Activated CD8-positive, alpha-beta memory T cell treated with anti-CD3 and anti-CD28 coated beads, Interleukin-2, amount 10 ng/mL, durations not matched to agents 7 days and 5 days (primary cell): ENCODE results near the gene HDAC8. TPM values are rescaled to one million over a fixed set of nuclear protein-coding genes. Genes with fewer than 3 reads are reported as not detected.

Experiments
- ATAC-seq: fragments of 150-1000 bp; cut with Tn5 transposase; one replicate; pipeline ENCODE4 v1.10.0; 2021; ENCODE audit warnings: moderate library complexity
- CTCF ChIA-PET: fragments of 350-600 bp; sonication (Branson Sonifier 250); formaldehyde crosslinking; loops from one replicate; lab custom pipeline; 2021; ENCODE audit warnings: antibody characterized with exemption; lab: Charles Lee
- DNase-seq: peaks from one replicate; pipeline ENCODE4 v3.0.0-alpha.2; 2020
- H3K27ac Mint-ChIP-seq: one replicate; pipeline ENCODE4 v1.8.0; 2021; ENCODE audit warnings: mild to moderate bottlenecking, mixed read lengths
- H3K27me3 Mint-ChIP-seq: one replicate; pipeline ENCODE4 v1.8.0; 2021; ENCODE audit warnings: mixed read lengths
- H3K36me3 Mint-ChIP-seq: one replicate; pipeline ENCODE4 v1.8.0; 2021; ENCODE audit warnings: mild to moderate bottlenecking, mixed read lengths
- H3K4me1 Mint-ChIP-seq: one replicate; pipeline ENCODE4 v1.8.0; 2021; ENCODE audit warnings: mixed read lengths
- H3K4me3 Mint-ChIP-seq: one replicate; pipeline ENCODE4 v1.8.0; 2021; ENCODE audit warnings: mild to moderate bottlenecking, moderate library complexity, mixed read lengths
- H3K9me3 Mint-ChIP-seq: one replicate; pipeline ENCODE4 v1.8.0; 2022; ENCODE audit warnings: low read depth, mixed read lengths
- total RNA-seq, 2 experiments: library from RNA; stranded (reverse); gene quantifications; one replicate each; pipeline ENCODE4 v1.2.3, GENCODE V29; 2021

HDAC8 gene
- total RNA-seq, 2 experiments from 2014 or later, result 29.0 to 31.6 TPM

DNA sequence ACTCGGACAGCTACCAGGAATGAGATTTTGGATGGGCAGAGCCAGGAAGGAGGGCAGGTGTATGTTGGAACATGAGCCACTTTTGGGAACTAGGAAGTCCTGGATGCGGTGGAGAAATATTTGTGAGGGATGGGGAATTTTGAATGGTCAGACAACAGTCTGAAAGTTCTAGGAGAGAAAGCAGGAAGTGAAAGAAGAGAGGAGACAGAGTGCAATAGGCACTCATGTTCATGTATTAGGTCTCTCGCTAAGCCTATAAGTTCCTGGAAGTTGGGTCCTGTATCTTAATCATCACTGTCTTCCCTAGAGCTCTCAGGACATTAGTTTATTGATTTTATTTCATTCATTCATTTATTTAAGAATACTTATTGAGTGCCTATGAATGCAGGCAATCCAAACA, 201.2 kb downstream of the HDAC8 start:
- CTCF ChIA-PET, result no interaction called here
- Mint-ChIP-seq H3K9me3 (no peaks in the 10 kb centered on the region), H3K27ac (no peak overlapping the region), H3K4me1 (no peaks in the 10 kb centered on the region), H3K4me3 (no peak overlapping the region), H3K36me3 (no peaks in the 10 kb centered on the region), H3K27me3 (no peaks in the 10 kb centered on the region)
- DNase-seq (no peak), ATAC-seq (no peak)

DNA sequence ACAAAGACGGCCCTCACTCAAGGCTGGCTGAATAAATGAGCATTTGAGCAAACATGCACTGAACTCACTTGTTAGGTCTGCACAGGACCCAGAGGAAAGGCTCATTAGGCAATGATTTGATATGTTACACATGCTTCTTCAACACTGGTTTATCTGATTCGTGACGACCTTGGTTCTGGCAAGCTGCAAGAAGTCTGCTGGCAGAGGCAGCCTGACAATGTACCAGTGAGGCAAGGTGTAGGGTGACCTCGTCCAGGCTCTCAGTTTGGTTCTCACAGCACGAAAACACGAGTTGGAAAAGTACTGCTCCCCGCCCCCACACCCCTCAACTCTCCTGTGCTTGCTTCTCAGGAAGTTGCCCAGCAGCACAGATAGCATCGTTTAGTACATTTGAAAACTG, 203.8 kb downstream of the HDAC8 start:
- no peak for DNase-seq
- ATAC-seq, result no peak
- Mint-ChIP-seq H3K36me3 (no peaks in the 10 kb centered on the region), H3K4me3 (no peak overlapping the region), H3K9me3 (no peaks in the 10 kb centered on the region), H3K27ac (no peak overlapping the region), H3K27me3 (no peaks in the 10 kb centered on the region), H3K4me1 (no peaks in the 10 kb centered on the region)
- CTCF ChIA-PET, result no interaction called here

DNA sequence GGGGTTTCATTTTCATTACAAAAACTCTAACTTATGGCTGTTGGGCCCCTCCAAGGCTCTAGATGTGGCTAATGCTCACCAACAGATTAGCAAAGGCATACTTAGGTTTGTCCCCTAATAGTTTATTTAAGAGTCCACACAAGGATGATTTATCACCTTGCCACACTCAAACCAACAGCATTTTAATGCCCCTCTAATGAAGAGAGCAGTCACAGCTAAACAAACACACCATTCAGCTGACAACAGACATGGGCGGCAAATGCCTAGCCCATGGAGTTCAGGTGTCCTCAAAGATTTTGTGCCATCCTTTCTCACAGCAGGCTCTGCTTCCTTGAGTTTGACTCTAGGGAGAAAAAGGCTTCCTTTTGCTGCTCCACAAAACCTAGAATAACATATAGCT, 205.1 kb downstream of the HDAC8 start:
- no peak overlapping the region for H3K4me3 Mint-ChIP-seq
- no peaks in the 10 kb centered on the region for H3K27me3 Mint-ChIP-seq
- ATAC-seq (no peak), DNase-seq (no peak)
- H3K4me1 Mint-ChIP-seq, result no peaks in the 10 kb centered on the region
- H3K27ac Mint-ChIP-seq, result no peak overlapping the region
- CTCF ChIA-PET, result no interaction called here
- no peaks in the 10 kb centered on the region for H3K9me3 Mint-ChIP-seq
- H3K36me3 Mint-ChIP-seq, result no peaks in the 10 kb centered on the region

DNA sequence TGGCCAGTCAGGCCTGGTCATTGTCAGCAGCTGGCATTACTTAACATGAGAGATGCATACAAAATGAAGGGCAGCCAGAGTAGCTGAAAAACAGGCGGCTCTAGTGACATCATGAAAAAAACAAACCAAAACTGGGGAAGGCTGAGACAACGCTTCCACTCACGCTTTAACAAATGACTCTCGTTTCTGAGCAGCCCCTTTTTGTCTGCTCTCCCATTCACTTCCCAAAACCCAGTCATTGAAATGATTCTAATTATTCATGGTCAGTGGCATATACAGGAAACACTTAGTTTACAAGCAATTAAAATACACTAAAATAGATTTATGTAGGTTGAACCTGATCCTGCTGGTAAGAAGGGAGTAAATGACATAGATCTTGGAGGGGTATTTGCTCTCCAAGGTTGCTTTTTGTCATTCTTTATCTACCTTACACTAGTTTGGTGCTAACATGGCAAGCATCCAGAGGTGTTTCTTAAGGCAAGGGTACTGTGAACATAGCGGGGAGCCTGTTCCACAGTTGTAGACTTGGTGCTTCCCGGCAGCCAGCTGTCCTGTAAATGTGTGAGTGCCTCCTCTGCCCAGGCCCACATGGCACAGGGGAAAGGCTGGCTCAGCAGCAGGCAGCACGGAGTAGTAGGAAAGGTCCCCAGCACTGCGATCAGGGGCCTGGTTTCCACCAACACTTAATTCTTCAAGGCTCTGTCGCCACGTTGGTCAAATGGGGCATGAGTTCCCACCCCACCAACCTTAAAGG, 205.8 kb downstream of the HDAC8 start:
- H3K4me1 Mint-ChIP-seq, result no peaks in the 10 kb centered on the region
- H3K27ac Mint-ChIP-seq, result no peak overlapping the region
- ATAC-seq, result no peak
- no peak for DNase-seq
- H3K4me3 Mint-ChIP-seq, result no peak overlapping the region
- no peaks in the 10 kb centered on the region for H3K36me3 Mint-ChIP-seq
- H3K27me3 Mint-ChIP-seq, result no peaks in the 10 kb centered on the region
- no peaks in the 10 kb centered on the region for H3K9me3 Mint-ChIP-seq
- CTCF ChIA-PET, result interaction anchor here (0.5 kb wide), 1 partner anchor 17 kb away, joined by 3 read pairs; no protein-coding TSS in a partner anchor

DNA sequence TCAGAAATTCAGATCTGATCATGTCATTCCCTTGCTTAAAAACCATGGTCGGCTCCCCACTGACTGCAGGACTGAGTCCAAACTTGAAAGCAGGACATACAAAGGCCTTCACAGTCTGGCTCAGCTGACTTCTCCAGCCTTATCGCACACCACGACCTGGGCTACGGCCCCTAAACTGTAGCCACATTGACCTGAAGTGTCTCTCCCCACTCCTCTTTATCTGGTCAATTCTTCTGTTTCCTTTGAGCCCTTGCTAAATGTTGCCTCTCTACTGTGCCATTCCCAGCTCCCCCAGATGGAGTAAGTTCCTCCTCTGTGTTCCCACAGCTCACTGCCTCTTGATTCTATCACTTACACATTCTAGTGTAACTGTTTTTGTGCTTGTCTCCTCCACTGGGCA, 206.5 kb downstream of the HDAC8 start:
- Mint-ChIP-seq H3K9me3 (no peaks in the 10 kb centered on the region), H3K27ac (no peak overlapping the region), H3K4me3 (no peak overlapping the region), H3K4me1 (no peaks in the 10 kb centered on the region), H3K36me3 (no peaks in the 10 kb centered on the region), H3K27me3 (no peaks in the 10 kb centered on the region)
- CTCF ChIA-PET, result no interaction called here
- DNase-seq (no peak), ATAC-seq (no peak)

DNA sequence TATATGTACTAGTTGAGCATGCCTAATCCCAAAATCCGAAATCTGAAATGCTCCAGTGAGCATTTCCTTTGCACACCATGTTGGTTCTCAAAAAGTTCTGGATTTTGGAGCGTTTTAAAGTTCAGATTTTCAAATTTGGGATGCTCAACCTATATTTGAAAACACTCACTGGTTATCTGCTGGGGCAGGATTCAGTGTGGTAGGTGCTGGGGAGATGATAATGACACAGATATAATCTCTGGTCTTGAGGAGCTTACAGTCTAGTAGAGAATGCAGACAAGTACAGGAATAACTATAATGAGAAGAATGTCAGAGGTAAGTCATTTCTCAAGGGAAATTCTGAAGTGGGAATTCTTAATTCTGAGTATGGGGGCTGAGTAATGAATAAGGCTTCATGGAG, 207.5 kb downstream of the HDAC8 start:
- CTCF ChIA-PET, result no interaction called here
- H3K4me3 Mint-ChIP-seq, result no peak overlapping the region
- DNase-seq, result no peak
- H3K9me3 Mint-ChIP-seq, result no peaks in the 10 kb centered on the region
- H3K27ac Mint-ChIP-seq, result no peak overlapping the region
- no peaks in the 10 kb centered on the region for H3K4me1 Mint-ChIP-seq
- no peak for ATAC-seq
- H3K27me3 Mint-ChIP-seq, result no peaks in the 10 kb centered on the region
- no peaks in the 10 kb centered on the region for H3K36me3 Mint-ChIP-seq

DNA sequence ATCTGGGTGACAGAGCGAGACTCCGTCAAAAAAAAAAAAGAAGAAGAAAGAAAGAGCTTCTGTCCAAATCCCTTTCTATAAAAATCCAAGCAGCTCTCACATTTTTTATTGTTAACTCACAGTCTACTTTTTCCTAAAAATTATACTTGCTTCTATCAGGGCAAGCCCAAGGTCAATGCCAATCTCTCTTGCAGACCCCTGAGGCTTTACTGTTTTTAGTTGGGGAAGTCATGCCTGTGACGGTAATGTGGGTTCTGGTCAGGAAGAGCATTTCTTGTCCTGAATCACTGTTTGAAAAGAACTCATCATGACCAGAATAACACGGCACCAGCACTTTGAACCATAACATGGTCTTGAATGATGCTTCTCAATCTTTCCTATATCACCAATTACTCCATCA, 212.3 kb downstream of the HDAC8 start:
- Mint-ChIP-seq H3K4me3 (no peak overlapping the region), H3K36me3 (no peaks in the 10 kb centered on the region), H3K9me3 (no peaks in the 10 kb centered on the region), H3K27ac (no peak overlapping the region), H3K4me1 (no peaks in the 10 kb centered on the region), H3K27me3 (no peaks in the 10 kb centered on the region)
- no peak for ATAC-seq
- no peak for DNase-seq
- CTCF ChIA-PET, result no interaction called here

DNA sequence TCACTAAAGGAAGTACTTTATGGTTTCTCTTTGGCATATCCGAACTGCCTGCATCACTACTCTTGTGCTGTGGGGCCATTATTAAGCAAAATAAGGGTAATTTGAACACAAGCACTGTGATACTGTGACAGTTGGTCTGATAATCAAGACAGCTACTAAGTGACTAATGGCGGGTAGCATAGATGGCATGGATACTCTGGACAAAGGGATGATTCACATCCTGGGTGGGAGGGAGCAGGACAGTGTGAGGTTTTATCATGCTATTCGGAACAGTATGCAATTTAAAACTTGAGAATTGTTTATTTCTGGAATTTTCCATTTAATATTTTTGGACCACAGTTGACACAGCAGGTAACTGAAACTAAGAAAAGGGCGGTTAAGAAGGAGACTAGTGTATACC, 214.3 kb downstream of the HDAC8 start:
- no peaks in the 10 kb centered on the region for H3K36me3 Mint-ChIP-seq
- no peak overlapping the region for H3K4me3 Mint-ChIP-seq
- no peaks in the 10 kb centered on the region for H3K4me1 Mint-ChIP-seq
- no peak for DNase-seq
- CTCF ChIA-PET, result no interaction called here
- no peak for ATAC-seq
- H3K27me3 Mint-ChIP-seq, result no peaks in the 10 kb centered on the region
- H3K27ac Mint-ChIP-seq, result no peak overlapping the region
- H3K9me3 Mint-ChIP-seq, result no peaks in the 10 kb centered on the region

DNA sequence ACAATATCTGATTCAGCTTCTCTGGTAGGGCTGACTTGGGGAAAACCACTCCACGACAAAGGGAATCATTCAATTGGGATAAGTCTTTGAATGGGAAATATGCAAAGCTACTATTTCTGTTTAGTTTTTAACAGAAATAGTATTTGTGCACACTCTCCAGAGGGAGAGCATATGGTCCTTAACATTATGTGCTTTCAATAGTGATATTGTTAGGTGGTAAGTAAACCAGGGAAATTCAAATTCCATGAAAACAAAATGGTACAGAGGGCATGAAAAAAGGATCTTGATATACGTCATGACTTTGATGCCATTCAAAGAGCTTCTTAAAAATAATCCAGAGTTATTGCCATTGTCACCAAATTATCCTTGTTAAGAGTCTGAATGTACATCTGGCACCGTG, 219.9 kb downstream of the HDAC8 start:
- H3K4me3 Mint-ChIP-seq, result no peak overlapping the region
- DNase-seq, result no peak

DNA sequence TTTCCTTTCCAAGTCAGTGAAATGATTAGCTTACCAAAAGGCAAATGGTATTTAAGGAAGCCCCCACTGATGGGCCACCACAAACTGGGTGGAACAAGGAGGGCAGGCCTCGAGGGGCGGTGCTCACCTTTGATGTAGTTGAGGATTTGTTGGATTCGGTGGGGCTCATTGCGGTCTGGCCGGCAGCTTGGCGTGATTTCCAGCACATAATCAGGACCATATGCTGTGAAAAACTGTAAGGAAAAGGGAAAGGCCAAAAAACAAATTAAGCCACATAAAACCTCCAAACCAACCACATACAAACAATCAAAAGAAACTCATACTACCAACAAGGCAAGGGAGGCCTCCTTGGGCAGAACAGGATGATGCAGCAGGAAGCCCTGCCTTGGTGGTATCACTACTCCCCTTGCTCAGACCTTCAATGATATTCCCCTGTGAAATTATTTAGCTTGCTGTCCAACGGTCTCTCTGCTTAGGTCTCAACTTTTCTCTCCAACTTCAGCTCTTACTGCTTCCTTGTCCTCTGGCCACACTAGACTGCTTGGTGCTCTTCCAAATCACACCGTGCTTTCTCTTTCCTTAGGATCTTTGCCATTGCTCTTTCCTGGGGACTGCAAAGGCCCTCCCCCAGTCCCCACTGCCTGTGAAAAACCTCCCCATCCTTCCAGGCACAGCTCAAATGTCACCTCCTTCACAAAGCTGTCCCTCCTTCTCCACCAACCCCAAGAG, 220.9 kb downstream of the HDAC8 start:
- peaks cover 24% of the 10 kb centered on the region for H3K4me1 Mint-ChIP-seq
- DNase-seq (no peak), ATAC-seq (no peak)
- no peak overlapping the region for H3K27ac Mint-ChIP-seq
- H3K27me3 Mint-ChIP-seq, result no peaks in the 10 kb centered on the region
- H3K36me3 Mint-ChIP-seq, result peaks cover 15% of the 10 kb centered on the region
- no peaks in the 10 kb centered on the region for H3K9me3 Mint-ChIP-seq
- no peak overlapping the region for H3K4me3 Mint-ChIP-seq
- CTCF ChIA-PET, result no interaction called here

More for the DNA sequence above, 219.9 kb downstream of the HDAC8 start:
- ATAC-seq, result no peak
- Mint-ChIP-seq H3K27ac (no peak overlapping the region), H3K4me1 (peaks cover 24% of the 10 kb centered on the region), H3K9me3 (no peaks in the 10 kb centered on the region), H3K27me3 (no peaks in the 10 kb centered on the region), H3K36me3 (peaks cover 14% of the 10 kb centered on the region)
- CTCF ChIA-PET, result no interaction called here

DNA sequence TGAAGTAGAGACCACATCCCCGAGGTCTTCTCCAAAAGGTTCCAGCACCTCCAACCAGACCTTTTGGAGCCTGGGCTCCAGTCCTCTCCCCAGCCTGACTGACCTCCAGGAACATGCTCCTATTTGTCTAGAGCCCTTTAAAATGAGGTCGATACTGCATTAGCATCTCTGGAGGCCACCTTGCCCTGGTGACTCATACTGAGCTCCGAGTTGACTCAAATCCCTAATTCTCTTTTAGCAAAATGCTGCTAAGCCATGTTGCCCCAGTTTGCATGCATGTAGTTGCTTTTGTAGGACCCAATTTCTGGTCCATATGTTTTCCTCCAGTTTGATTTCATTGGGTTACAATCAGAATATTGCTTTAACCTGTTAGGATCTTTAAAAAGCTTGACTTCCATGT, 223.5 kb downstream of the HDAC8 start:
- Mint-ChIP-seq H3K4me3 (no peak overlapping the region), H3K27ac (no peak overlapping the region), H3K4me1 (peaks cover 24% of the 10 kb centered on the region), H3K9me3 (no peaks in the 10 kb centered on the region), H3K36me3 (peaks cover 15% of the 10 kb centered on the region), H3K27me3 (no peaks in the 10 kb centered on the region)
- DNase-seq, result peak; percentile 51
- peak; percentile 80 for ATAC-seq
- CTCF ChIA-PET, result no interaction called here

DNA sequence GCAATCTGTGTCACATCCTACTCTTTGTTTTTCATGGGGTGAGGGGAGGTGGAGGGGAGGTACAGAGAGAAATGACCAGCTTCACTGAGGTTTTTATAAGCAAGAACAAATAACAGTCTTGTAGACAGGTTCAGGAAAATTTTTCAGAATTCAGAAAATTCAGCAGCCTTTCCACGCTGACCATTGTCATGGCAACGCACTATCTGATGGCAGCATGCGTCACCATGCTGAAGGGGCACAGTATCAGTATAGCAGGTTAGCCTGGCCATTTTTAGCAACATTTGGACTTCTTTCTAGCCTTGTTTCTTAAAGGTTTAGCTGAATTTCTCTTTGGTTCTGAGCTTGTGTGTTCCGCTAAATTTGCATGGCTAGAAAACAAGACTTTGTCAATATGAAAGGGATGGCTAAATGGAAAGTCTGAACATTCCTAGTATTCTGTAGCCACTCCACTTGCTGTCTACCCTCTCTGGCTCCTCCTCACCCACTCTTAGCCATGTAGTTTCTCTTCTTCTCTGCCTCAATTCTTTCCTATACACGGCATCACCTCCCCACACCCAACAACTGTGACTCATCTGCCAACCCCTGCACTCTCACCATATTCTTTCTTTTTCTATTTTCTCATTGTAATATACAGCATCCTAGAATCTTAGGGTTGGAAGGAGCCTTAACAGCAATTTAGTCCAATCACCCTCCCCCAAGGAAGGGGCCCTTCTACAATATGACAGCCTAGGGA, 224.2 kb downstream of the HDAC8 start:
- Mint-ChIP-seq H3K36me3 (peaks cover 15% of the 10 kb centered on the region), H3K27me3 (no peaks in the 10 kb centered on the region), H3K4me1 (peaks cover 24% of the 10 kb centered on the region), H3K4me3 (no peak overlapping the region), H3K9me3 (no peaks in the 10 kb centered on the region), H3K27ac (no peak overlapping the region)
- ATAC-seq, result peak; percentile 75
- CTCF ChIA-PET, result no interaction called here
- peak; percentile 41 for DNase-seq

DNA sequence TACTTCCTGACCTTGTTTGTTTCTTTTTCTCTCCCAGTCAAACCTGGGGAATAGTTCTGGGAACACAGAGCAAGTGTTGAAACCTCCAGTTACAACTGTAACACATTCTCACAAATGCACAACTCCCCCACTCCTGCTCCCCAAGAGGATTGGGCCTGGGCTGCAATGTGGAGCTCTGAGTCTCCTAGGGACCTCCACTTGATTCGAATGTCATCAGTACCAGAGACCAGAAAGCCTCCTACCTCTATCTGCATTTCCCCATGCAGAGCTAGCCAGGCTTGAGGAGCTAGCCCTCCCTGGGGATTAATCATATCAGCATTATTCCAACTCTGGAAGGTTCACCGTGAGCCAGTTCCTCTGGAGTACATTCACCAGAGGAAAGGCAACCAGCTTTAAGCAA, 225.3 kb downstream of the HDAC8 start:
- no peaks in the 10 kb centered on the region for H3K9me3 Mint-ChIP-seq
- no peaks in the 10 kb centered on the region for H3K27me3 Mint-ChIP-seq

More for the DNA sequence above, 225.3 kb downstream of the HDAC8 start:
- Mint-ChIP-seq H3K36me3 (peaks cover 15% of the 10 kb centered on the region), H3K4me1 (peaks cover 24% of the 10 kb centered on the region), H3K27ac (no peak overlapping the region), H3K4me3 (no peak overlapping the region)
- DNase-seq (no peak), ATAC-seq (no peak)
- CTCF ChIA-PET, result no interaction called here
